ENCODE results near the gene PIR. TPM values are rescaled to one million over a fixed set of nuclear protein-coding genes. Genes with fewer than 3 reads are reported as not detected.

Gene PIR
- total RNA-seq, 1 experiment from 2014 or later = 17.1 TPM

DNA sequence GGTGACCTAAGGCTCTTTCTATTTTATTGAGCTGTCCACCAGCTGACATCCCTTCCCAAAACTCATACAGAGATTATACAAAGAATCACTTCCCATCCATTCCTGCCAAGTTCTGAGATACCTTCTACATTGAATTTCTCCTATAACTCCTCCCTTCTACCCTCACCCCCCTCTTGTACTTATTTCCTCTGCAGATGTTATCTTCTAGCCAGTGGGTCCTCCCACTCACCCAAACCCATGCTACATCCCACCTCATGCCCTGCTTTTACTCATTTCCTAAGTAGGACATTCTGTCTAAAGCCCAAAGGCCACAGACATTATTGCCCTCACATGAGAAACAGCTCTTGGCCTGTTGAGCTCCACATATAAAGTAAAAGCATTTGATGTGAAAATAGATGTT, 36.0 kb upstream of the PIR start (continued):
- no peak for TF ChIP-seq ZNF425 (CRISPR knock-in tag; conservative IDR thresholded peaks at IDR 0.05)
- TF ChIP-seq ZBTB43 (CRISPR knock-in tag; IDR thresholded peaks at IDR 0.05) = no peak
- TF ChIP-seq PREB (CRISPR knock-in tag; IDR thresholded peaks at IDR 0.05; ENCODE audit: borderline replicate concordance) = no peak
- TF ChIP-seq, protein P1, sequence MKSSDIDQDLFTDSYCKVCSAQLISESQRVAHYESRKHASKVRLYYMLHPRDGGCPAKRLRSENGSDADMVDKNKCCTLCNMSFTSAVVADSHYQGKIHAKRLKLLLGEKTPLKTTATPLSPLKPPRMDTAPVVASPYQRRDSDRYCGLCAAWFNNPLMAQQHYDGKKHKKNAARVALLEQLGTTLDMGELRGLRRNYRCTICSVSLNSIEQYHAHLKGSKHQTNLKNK (CRISPR knock-in tag; IDR thresholded peaks at IDR 0.05) = no peak
- TF ChIP-seq NFATC4 (CRISPR knock-in tag; IDR thresholded peaks at IDR 0.05) = no peak
- no peak for TF ChIP-seq ELF4 (CRISPR knock-in tag; IDR thresholded peaks at IDR 0.05; ENCODE audit: low read depth)
- TF ChIP-seq NR1H2 (CRISPR knock-in tag; IDR thresholded peaks at IDR 0.05) = no peak
- no peak for TF ChIP-seq FOXK1 (CRISPR knock-in tag; IDR thresholded peaks at IDR 0.05)
- TF ChIP-seq, protein P2, sequence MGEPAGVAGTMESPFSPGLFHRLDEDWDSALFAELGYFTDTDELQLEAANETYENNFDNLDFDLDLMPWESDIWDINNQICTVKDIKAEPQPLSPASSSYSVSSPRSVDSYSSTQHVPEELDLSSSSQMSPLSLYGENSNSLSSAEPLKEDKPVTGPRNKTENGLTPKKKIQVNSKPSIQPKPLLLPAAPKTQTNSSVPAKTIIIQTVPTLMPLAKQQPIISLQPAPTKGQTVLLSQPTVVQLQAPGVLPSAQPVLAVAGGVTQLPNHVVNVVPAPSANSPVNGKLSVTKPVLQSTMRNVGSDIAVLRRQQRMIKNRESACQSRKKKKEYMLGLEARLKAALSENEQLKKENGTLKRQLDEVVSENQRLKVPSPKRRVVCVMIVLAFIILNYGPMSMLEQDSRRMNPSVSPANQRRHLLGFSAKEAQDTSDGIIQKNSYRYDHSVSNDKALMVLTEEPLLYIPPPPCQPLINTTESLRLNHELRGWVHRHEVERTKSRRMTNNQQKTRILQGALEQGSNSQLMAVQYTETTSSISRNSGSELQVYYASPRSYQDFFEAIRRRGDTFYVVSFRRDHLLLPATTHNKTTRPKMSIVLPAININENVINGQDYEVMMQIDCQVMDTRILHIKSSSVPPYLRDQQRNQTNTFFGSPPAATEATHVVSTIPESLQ (CRISPR knock-in tag; IDR thresholded peaks at IDR 0.05) = no peak

DNA sequence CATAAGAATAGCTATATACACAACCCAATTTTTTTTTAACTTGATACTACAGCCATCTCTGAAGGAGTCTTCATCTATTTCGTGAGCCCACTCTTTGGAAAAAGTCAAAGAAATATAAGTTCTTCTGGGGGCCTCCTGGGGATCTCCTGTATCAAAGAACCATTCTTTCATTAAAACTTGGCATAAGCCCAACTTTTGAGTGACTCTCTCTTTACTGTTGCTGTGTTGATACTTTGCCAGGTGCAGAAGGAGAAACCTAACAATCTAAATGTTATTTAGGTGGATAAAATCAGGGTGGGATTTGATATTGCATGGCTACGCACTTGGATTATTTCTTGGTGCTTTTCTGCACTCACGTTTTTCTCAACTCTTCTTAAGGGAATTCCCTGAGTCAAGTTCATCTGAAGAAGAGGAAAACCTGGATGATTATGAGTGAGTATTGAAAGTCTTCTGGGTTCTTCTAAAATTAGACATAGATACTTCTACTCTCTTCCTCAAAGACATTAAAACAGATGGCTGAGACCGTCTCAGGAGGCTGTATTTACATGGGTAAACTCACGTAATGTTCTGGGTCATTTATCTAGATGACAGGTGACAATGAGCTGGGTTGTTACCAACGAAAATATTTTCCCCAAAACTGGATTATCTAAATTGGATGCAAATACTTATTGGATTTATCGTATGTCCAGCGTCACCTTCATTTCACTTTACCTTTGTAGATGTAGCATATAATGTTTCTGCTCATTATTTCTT, 32.7 kb upstream of the PIR start:
- ChIA-PET CTCF (no interaction called here), POLR2A (no interaction called here)
- Mint-ChIP-seq H3K4me1 (no peaks in the 10 kb centered on the region), H3K27me3 (ENCODE audit: low read depth) (no peaks in the 10 kb centered on the region), H3K36me3 (no peaks in the 10 kb centered on the region), H3K4me3 (no peak overlapping the region), H3K9me3 (no peaks in the 10 kb centered on the region), H3K27ac (no peak overlapping the region)
- DNase-seq (ENCODE audit: low spot score) = no peak
- no peak for ATAC-seq
- TF ChIP-seq ZNF219 (CRISPR knock-in tag; IDR thresholded peaks at IDR 0.05; ENCODE audit: borderline replicate concordance) (no peak), USF2 (CRISPR knock-in tag; IDR thresholded peaks at IDR 0.05) (no peak), JUN (CRISPR knock-in tag; IDR thresholded peaks at IDR 0.05) (no peak), SOX15 (CRISPR knock-in tag; IDR thresholded peaks at IDR 0.05) (no peak)
- TF ChIP-seq, protein P3, sequence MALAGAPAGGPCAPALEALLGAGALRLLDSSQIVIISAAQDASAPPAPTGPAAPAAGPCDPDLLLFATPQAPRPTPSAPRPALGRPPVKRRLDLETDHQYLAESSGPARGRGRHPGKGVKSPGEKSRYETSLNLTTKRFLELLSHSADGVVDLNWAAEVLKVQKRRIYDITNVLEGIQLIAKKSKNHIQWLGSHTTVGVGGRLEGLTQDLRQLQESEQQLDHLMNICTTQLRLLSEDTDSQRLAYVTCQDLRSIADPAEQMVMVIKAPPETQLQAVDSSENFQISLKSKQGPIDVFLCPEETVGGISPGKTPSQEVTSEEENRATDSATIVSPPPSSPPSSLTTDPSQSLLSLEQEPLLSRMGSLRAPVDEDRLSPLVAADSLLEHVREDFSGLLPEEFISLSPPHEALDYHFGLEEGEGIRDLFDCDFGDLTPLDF (CRISPR knock-in tag; IDR thresholded peaks at IDR 0.05) = no peak

Data from WTC11 (cell line).